AG04449 (cell line): ENCODE measurements around the gene ARHGEF7.

Source experiments
- CTCF ChIA-PET: fragments of 350-600 bp; formaldehyde crosslinking; extraction: SDS; loops from one replicate; lab custom pipeline; 2021; ENCODE audit warnings: antibody characterized with exemption; lab: Yijun Ruan, JAX
- POLR2A ChIA-PET: fragments of 400-600, 350-600 bp; formaldehyde crosslinking; extraction: SDS; loops from one replicate; lab custom pipeline; 2020; ENCODE audit warnings: antibody characterized with exemption, inconsistent platforms; lab: Yijun Ruan, JAX
- DNase-seq: peaks from one replicate; pipeline ENCODE4 v3.0.0-alpha.2; 2010; ENCODE audit warnings: low read depth, low spot score
- H3K4me3 ChIP-seq: 2 replicates; pipeline ENCODE4 v1.5.1; 2011; ENCODE audit warnings: low read depth, mild to moderate bottlenecking, control low read depth, low read length
- TF ChIP-seq, protein P1 (sequence below): IDR thresholded peaks from one replicate; pipeline ENCODE4 v1.5.1; 2011; ENCODE audit warnings: mild to moderate bottlenecking, moderate library complexity, low read length, control low read depth, inconsistent platforms; ENCODE audit not compliant: insufficient read depth; ENCODE audit errors: missing control alignments

Gene ARHGEF7

GRCh38 chr13:111206148-111206547, 91.0 kb downstream of the ARHGEF7 start:
- TF ChIP-seq, protein P1, sequence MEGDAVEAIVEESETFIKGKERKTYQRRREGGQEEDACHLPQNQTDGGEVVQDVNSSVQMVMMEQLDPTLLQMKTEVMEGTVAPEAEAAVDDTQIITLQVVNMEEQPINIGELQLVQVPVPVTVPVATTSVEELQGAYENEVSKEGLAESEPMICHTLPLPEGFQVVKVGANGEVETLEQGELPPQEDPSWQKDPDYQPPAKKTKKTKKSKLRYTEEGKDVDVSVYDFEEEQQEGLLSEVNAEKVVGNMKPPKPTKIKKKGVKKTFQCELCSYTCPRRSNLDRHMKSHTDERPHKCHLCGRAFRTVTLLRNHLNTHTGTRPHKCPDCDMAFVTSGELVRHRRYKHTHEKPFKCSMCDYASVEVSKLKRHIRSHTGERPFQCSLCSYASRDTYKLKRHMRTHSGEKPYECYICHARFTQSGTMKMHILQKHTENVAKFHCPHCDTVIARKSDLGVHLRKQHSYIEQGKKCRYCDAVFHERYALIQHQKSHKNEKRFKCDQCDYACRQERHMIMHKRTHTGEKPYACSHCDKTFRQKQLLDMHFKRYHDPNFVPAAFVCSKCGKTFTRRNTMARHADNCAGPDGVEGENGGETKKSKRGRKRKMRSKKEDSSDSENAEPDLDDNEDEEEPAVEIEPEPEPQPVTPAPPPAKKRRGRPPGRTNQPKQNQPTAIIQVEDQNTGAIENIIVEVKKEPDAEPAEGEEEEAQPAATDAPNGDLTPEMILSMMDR = no peak
- no peak overlapping the region for H3K4me3 ChIP-seq
- DNase-seq = no peak
- CTCF ChIA-PET = interaction anchor here (1.0 kb wide), 1 partner anchor 23 kb away, joined by 3 read pairs; no protein-coding TSS in a partner anchor
- POLR2A ChIA-PET = no interaction called here

- POLR2A ChIA-PET = interaction anchor here (1.6 kb wide), 1 partner anchor 14 kb away, joined by 6 read pairs; no protein-coding TSS in a partner anchor
- peak overlapping the region; percentile 35; the same call in 1 of the 2 replicates for H3K4me3 ChIP-seq
- no peak for DNase-seq
- CTCF ChIA-PET = interaction anchor here (1.5 to 8.0 kb wide), 2 partner anchors 15 to 142 kb away, joined by 8 to 57 read pairs; no protein-coding TSS in a partner anchor
- TF ChIP-seq, protein P1 = no peak
These were observed 94.5 kb downstream of the ARHGEF7 start for GRCh38 chr13:111209613-111210012.

DNA sequence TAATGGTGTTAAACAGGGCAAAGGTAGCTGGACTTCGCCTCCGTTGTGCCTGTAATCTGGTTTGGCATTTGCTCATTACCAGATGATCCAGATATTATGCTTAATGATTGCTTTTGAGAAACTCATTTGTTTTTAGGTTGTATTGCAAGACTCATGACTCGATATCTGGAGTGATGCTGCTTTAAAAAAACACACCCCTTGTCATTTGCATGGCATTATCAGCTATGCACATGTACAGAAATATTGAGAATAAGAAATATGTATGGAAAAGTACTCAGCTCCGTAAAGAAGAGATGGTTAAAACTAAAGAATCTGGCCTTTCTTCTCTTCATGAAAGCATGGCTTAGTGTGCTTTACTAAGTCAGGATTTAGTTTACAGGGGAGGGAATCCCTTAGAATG, 95.0 kb downstream of the ARHGEF7 start:
- POLR2A ChIA-PET = interaction anchor here (1.6 kb wide), 1 partner anchor 15 kb away, joined by 6 read pairs; no protein-coding TSS in a partner anchor
- DNase-seq = no peak
- peak overlapping the region; percentile 35 for H3K4me3 ChIP-seq
- TF ChIP-seq, protein P1 = no peak
- CTCF ChIA-PET = interaction anchor here (1.5 to 8.0 kb wide), 2 partner anchors 15 to 142 kb away, joined by 8 to 57 read pairs; no protein-coding TSS in a partner anchor

DNA sequence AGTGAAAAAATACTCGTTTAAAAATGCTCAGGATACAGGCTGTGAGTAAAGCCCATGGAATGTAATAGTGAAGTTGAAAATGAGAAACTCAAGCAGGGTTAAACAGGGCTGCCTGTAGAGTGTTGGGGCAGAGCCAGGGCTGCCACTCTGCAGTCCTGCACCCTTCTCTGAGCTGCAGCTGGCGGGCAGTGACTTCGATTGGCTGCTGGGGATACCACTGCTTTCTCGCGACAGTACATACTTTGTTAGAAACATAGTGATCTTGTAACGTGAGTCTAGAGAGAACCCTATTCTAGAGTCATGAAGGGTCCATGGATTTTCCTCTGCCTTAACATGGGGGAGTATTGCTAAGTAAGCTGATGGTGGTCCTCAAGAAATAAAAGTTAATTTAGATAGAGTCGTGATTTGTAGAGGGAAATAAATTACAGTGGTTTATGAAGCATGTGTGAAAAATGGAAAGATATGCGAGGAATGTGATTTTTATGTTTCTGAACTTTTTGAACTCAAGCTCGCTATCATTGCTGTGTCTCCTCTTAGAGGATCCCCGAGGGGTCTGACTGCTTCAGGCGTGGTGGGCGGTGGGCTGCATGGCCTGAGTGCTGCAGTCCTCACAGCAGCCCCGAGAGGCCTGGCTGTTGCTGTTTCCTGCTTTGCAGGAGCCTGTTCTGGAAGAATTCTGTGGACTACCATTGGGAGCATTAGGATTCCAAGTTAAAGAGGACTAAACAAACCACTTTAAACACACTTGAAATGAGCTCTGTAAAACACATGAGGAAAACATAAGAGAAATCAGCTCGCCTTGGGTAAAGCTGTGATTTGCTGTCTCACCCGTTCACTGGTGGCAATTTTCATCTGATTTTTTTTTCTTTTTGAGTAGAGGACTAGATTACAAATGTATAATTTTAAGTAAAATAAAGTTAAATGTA, 95.7 kb downstream of the ARHGEF7 start:
- CTCF ChIA-PET = interaction anchor here (1.0 to 8.0 kb wide), 8 partner anchors 10 to 296 kb away, joined by 4 to 57 read pairs (median 6); partner anchors contain the start of gene ANKRD10
- peak; percentile 74 for DNase-seq
- POLR2A ChIA-PET = interaction anchor here (1.3 to 1.6 kb wide), 2 partner anchors 16 to 294 kb away, joined by 4 to 6 read pairs; no protein-coding TSS in a partner anchor
- TF ChIP-seq, protein P1 = no peak
- peak overlapping the region; percentile 37 for H3K4me3 ChIP-seq

DNA sequence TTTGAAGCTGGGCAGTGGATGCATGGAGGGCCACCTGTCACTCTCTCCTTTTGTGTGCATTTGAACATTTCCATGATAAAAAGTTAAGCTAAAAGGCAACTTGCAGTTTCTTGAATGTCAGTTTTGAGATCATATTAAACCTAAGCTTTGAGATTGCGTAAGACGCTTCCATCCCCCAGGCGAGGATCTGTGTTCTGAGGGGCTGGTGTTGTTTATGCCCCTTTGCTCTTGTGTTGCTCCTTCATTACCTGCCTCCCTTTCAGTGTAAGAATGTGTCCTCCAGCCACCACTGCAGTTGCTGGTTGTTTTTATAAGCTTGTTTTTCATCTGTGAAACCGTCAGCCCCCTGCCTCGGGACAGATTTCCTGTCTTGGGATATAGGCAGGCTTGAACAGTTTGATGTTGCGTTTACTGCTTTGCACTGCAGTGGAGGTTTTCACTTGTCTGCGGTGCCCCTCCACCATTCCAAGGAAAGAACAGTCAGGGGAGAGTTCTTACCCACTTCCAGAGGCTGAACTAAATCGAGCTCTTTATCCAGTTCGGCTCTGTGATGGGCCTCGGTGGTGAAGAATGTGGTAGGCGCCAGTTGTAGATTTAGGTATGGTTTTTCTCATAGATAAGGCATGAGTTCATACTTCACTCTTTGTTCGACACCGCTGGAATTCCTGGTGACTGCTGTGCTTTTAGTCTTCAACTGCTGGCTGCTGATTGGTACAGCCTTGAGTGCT, 96.8 kb downstream of the ARHGEF7 start:
- no peak for DNase-seq
- TF ChIP-seq, protein P1 = no peak
- no peak overlapping the region; the same call in 1 of the 2 replicates for H3K4me3 ChIP-seq
- CTCF ChIA-PET = interaction anchor here (1.1 to 8.0 kb wide), 8 partner anchors 13 to 297 kb away, joined by 3 to 57 read pairs (median 4); partner anchors contain the start of gene ANKRD10
- POLR2A ChIA-PET = interaction anchor here (1.3 kb wide), 1 partner anchor 295 kb away, joined by 4 read pairs; no protein-coding TSS in a partner anchor
